HEK293 (cell line): ENCODE results near the gene UGT1A4.

Source experiments
- PATZ1 ChIP-seq: fragments of 450-650 bp; formaldehyde crosslinking; IDR thresholded peaks from 2 replicates; pipeline ENCODE4 v1.5.1; 2016; ENCODE audit warnings: missing biosample characterization, missing genetic modification characterization
- ZBTB6 ChIP-seq: fragments of 450-650 bp; formaldehyde crosslinking; IDR thresholded peaks from 2 replicates; pipeline ENCODE4 v1.5.1; 2017; ENCODE audit warnings: missing biosample characterization, missing genetic modification characterization
- ZFHX2 ChIP-seq: fragments of 450-650 bp; formaldehyde crosslinking; conservative IDR thresholded peaks from 2 replicates; pipeline ENCODE4 v1.5.1; 2016; ENCODE audit warnings: missing biosample characterization, missing genetic modification characterization
- ZNF140 ChIP-seq: fragments of 450-650 bp; formaldehyde crosslinking; IDR thresholded peaks from 2 replicates; pipeline ENCODE4 v1.5.1; 2016; ENCODE audit warnings: missing biosample characterization, missing genetic modification characterization
- ZNF776 ChIP-seq: fragments of 450-650 bp; formaldehyde crosslinking; IDR thresholded peaks from 2 replicates; pipeline ENCODE4 v1.5.0; 2017; ENCODE audit warnings: missing biosample characterization, missing genetic modification characterization, borderline replicate concordance
- ZNF830 ChIP-seq: fragments of 450-650 bp; IDR thresholded peaks from 2 replicates; pipeline ENCODE4 v1.5.0; 2018; ENCODE audit warnings: missing biosample characterization, missing genetic modification characterization, low read depth, mild to moderate bottlenecking, moderate library complexity
- TF ChIP-seq, protein P1 (sequence below): fragments of 450-650 bp; formaldehyde crosslinking; IDR thresholded peaks from 2 replicates; pipeline ENCODE4 v1.5.1; 2016; ENCODE audit warnings: missing biosample characterization, missing genetic modification characterization

DNA sequence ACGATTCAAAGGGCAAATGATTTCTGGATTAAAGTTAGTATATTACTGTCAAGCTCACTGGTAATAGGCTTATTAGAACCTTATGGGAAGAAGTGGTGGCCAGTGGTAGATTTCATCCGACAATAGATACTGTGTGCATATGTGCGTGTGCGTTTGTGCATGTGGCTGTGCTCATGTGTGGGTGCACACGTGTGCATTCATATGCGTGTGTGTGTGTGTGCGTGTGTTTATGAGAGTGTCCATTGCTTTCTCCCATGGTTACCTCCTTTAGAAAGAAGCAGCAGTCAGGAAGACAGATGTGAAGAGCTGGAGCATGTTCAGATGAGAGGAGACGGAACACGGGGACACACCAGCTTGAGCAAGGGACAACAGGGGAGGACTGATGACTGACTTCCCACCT lies 50.7 kb downstream of the UGT1A4 start:
- TF ChIP-seq PATZ1 (no peak), ZNF140 (tag by site-specific recombination) (no peak), ZNF776 (tag by site-specific recombination) (no peak), ZNF830 (tag by site-specific recombination) (no peak), ZBTB6 (tag by site-specific recombination) (no peak), ZFHX2 (tag by site-specific recombination) (no peak)
- TF ChIP-seq, protein P1, sequence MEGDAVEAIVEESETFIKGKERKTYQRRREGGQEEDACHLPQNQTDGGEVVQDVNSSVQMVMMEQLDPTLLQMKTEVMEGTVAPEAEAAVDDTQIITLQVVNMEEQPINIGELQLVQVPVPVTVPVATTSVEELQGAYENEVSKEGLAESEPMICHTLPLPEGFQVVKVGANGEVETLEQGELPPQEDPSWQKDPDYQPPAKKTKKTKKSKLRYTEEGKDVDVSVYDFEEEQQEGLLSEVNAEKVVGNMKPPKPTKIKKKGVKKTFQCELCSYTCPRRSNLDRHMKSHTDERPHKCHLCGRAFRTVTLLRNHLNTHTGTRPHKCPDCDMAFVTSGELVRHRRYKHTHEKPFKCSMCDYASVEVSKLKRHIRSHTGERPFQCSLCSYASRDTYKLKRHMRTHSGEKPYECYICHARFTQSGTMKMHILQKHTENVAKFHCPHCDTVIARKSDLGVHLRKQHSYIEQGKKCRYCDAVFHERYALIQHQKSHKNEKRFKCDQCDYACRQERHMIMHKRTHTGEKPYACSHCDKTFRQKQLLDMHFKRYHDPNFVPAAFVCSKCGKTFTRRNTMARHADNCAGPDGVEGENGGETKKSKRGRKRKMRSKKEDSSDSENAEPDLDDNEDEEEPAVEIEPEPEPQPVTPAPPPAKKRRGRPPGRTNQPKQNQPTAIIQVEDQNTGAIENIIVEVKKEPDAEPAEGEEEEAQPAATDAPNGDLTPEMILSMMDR = no peak
